Measurements from ENCODE around the gene SLC30A1.
"Not testable (repeated sequence)": the region's sequence is repeated elsewhere in the genome, so short reads cannot be mapped to it uniquely, and the experiment has no call there.

SLC30A1 gene

DNA sequence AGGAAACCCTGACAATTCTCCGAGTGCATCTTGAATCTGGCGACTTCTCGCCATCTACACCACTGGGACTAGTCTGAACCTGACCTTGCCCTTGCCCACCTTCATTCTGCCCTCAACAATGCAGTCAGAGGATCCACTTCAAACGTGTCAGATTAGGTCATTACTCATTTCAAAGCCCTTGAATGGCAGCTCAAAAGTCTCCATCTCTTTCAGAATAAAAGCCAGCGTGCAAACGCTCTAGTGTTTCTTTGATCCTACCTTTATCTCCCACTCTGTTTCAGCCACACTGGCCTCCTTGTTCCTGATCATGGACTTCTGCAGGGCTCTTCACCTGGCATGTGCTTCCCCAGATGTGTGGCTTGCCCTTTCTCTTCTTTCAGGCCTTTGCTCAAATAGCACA is 31.3 kb downstream of the SLC30A1 start:
- DNase-seq: no peak

DNA sequence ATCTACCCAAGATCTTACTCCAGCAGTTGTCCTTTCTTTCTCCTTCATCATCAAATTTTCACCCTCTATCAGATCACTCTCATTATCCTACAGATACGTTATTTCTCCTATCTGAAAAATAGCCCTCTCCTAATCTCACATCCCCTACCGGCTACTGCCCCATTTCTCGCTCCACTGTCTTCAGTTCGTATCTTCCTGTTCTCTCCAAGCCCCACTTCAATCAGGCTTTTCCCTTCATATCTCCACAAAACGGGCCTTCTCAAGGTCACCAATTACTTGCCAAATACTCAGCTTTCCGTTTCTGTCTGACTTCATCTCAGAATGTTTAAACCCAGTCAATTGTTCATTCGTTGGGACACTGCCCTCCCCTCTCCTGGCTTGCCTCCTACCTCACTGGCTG is 32.4 kb downstream of the SLC30A1 start:
- DNase-seq: no peak

DNA sequence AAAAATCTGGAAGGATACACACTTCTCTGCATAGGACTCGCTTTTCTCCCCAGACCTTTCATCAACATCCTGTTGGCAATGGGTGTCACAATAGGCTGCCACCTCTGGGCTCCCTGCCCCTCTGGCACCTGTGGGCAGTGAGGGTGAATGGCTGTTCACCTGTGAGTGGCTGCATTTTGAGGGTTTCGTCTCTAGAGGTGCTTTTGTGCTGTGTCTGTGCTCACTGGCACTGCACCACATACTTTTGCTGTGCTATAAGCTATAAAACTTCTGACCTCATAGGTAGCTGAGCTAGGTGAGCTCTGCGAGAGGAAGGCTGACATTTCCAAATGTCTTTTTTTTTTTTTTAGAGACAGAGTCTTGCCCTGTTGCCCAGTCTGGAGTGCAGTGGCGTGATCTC is 35.9 kb downstream of the SLC30A1 start:
- DNase-seq: no peak

DNA sequence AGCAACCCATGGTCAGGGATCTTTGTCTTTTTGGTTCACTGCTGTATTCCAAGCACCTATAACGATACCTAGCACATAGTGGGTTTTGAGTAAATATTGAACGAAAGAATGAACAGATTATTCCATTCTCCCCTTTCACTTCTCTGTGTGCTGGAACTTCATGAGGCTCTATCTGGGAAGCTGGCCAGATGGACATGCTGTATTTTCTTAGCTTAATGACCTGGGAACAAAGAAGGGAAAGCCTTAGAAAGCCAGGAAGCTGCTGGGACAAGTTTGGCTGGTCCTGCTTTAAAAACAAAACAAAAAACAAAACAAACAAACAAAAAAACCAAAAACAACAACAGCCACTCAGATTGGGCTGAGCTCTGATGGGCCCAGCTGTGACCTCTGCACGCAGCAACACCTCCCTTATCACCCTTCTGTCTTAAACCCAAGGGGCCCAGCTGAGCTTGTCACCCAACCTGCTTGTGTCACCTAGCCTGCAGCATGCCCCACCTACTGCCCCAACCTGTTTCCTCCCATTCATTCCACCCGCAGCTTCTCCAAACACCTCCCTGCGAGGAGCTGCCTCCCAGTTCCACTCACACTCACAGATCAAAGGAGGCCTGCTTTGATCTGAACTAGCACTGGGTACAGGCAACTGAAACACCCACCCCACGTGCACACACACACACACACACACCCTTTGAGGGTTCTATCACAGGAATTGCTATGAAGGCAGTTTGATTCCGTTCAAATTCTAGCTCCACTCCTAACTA is 37.1 kb downstream of the SLC30A1 start:
- DNase-seq: no peak

DNA sequence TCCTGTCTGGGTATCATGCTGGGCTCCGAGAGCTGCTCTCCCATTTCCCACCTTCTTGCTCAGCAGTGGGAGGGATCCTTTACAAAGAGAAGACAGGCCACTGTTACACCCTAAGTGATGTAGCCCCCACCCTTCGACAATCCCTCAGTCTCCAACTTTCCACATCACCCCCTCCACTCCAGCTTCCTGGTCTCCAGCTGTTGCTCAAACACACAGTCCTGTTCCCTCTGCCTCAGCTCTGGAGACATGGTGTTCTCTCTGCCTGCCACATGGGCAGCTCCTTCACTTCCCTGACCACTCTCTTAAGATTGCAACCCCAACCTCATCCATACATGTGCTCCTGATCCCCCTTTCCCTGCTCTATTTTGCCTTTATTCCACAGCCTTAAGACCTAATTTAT is 37.7 kb downstream of the SLC30A1 start:
- DNase-seq: no peak

DNA sequence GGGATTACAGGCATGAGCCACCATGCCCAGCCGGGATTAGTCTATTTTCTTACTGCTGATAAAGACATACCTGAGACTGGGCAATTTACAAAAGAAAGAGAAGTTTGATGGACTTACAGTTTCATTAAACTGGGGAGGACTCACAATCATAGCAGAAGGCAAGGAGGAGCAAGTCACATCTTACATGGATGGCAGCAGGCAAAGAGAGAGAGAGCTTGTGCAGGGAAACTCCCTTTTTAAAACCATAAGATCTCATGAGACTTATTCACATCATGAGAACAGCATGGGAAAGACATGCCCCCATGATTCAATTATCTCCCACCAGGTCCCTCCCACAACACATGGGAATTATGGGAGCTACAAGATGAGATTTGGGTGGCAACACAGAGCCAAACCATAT is 38.1 kb downstream of the SLC30A1 start:
- not testable (repeated sequence) for DNase-seq

DNA sequence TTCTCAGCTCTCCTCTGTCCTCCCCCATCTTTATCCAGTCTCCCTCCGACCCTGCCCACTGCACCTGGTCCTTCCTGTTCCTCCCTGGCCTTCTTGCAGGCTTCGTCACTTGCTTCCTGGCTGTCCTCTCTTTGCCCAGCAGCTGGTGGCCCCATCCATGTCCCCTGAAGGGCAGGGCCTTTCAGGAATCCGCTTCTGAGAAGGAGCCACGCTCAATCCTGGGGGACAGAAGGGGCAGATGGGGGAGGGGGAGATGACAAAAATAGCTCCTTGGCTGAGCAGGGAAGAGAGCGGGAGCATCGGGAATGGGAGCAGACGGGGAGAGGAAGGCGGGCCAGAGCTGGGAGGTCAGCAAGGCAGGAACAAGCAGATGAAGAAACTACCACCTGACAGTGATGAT is 40.7 kb downstream of the SLC30A1 start:
- no peak for DNase-seq

DNA sequence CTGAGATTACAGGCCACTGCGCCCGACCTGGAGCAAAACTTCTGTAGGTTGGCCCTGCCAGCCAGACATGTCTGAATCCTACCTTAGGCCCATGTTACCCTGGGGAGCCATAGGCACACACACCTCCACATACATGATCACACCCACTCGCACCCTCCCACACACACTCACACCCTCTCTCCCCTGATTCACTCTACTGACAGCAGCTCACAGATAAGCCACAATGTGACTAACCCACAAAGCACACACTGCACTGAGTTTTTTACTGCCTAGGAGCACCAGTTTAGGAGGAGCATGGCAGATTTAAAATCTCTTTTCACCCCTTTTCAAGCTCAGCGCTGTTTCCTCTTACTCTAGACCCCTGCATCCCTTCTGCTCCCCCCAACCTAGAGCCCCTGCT is 41.7 kb downstream of the SLC30A1 start:
- no peak for DNase-seq

DNA sequence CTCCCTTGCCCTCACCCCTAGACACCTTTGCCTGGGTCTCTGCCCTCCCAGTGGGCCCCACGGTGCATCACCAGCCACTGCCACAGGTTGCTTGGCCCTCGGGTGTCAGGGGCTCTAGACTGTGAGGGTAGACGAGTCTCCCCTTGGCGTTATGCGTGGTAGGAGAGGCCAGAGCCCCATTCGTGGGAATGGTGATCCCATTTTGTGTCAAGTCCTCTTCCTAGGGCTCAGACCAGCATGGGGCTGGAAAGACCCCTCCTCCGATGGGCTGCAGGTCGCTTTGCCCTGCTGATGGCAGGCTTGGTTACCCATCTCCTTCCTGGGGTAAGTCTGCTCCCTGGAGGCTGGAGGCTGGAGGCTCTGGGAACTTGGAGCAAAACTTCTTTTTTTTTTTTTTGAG is 42.4 kb downstream of the SLC30A1 start:
- no peak for DNase-seq

DNA sequence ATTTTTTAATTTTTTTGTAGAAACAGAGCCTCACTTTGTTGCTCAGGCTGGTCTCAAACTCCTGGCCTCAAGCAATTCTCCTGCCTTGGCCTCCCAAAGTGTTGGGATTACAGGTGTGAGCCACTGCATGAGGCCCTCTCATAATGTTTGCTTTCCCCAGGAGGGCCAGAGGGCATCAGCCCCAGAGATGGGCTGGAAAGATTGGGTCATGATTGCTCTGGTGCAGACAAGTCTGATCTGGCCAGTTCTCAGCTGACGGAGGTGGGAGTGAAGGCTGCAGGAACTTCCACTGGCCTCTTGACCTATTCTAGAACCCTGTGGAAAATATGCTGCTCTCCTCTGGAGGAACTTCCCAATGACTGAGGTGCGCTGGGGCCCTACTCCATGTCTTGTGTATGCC is 43.6 kb downstream of the SLC30A1 start:
- no peak for DNase-seq

DNA sequence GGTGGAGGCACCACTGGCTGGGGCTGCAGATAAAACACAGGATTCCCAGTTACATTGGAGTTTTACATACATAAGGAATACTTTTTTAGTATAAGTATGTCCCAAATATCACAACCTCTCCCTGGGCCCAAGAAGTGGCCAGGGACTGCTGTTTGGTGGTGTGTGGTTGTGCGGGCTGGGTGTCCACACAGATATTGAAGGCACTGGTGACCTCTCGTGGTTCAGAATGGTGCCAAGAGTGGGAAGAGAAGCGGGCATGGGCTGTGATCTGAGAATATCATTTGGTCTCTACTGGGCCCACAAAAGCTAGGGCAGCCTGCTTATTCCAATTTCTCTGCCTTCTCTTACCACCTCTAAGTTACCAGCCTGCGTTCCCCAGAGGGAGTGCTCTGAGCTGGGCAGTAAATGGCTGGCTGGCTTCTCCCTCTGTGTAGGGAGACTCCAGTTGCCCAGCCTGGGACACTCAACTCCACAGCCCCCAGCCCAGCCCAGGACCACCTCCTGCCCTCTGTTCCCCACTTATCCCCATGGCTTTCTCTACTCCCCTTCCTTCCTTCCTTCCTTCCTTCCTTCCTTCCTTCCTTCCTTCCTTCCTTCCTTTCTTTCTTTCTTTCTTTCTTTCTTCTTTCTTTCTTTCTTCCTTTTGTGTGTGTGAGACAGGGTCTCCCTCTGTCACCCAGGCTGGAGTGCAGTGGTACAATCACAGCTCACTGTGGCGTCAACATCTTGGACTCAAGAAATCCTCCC is 44.2 kb downstream of the SLC30A1 start:
- DNase-seq: no peak

DNA sequence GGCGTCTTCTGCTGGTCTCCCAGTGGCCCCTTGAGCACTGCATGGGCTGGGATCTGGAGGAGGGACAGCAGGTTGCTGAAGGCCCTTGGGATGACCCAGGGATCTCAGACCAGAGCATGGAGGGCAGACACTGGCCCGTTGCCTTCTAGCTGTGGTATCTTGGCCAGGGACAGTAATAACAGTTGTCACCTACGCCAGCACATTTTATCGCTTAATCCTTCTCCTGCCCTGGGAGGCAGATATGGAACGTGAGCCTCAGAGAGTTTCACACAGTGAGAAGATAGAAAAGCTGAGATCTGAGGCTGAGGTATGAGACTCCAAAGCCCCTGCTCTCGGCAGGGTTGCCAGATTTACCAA is 46.9 kb downstream of the SLC30A1 start:
- no peak for DNase-seq

DNA sequence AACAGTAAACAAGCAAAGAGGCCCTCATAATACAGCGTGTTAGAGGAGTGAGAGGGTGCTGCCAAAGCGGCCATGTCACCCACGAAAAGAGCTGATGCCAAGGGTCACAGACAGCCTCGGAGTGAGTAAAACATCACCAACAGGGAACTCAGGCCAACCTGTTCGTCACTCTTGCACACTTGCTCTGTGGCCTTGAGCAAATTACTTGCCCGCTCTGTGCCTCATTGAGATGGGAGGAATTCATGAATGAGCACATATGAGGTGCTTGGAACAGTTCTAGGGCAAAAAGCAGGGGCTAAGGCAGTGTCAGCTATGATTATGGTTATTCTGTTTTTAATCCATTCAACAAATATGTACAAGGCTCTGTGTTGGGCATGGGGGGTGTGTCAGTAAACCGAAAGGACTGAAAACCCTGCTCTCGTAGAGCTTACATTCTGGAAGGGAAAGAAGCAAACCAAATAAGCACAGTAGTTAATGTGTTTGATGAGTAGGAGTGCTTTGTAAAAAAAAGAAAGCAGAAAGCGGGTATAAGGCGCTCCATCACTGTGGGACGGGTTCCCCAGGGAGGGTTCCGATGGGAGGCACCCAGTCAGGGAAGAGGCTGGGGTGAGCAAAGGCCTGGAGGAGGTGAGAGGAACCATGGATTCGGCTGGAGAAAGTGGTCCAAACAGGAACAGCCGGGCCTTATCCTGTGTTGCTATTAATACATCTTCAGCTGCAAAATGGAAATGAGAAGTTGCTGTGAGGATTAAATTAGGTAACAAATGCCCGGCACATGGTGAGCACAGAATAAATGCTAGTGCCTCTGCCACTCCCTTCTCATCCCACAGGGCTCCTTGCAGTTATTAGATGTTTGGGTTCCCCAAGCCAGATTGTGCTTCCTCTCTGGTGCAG is 47.5 kb downstream of the SLC30A1 start:
- no peak for DNase-seq

DNA sequence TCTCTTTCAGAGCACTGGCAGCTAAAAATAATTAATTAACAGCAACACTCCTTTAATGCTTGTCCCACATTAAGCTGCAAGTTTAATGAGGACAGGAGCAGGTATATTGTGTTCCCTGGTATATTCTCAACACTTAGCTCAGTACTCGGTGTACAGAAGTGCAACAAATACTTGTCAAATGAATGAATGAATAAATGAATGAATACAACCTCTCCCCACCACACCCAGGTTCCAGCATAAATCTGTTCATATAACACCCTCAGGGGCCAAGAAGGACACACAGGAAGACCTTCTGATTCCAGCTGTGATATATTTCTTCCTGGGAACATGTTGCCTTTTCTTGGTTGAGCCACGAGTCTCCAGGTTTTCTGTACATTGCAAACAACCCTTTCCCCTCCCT is 48.9 kb downstream of the SLC30A1 start:
- DNase-seq: no peak

DNA sequence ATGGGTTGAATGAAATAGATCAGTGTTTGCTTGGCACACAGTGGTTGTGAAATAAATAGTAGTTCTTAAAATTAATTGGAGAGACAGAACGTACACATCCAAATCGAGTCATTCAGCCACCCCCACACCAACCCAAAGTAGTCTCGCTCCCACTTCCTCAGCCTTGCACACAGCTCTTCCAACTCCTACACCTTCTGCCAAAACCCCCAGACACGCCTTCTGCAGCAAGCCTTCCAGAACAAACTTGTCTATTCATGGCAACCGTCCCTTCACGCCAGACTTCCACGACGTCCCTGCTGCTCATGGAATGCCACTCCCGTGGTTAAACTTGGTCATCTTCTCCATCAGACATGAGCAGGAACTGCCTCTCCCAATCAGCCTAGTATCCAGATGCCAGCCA is 49.5 kb downstream of the SLC30A1 start:
- DNase-seq: no peak

DNA sequence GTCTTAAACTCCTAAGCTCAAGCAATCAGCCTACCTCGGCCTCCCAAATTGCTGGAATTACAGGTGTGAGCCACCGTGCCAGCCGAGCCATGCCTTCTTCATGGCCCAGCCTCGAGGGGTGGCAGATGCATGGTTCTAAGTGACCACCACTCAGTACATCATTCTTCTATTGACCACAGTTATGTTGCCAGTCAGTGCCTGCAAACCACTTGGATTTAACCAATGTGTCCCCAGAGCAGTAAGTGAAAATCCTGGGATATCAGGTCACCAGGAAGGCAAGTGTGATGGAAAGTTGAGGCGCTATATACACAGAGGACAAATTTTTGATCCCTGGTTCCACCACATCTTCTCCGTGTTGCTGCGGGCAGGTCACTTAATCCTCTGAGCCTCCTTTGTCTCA is 50.0 kb downstream of the SLC30A1 start:
- no peak for DNase-seq

DNA sequence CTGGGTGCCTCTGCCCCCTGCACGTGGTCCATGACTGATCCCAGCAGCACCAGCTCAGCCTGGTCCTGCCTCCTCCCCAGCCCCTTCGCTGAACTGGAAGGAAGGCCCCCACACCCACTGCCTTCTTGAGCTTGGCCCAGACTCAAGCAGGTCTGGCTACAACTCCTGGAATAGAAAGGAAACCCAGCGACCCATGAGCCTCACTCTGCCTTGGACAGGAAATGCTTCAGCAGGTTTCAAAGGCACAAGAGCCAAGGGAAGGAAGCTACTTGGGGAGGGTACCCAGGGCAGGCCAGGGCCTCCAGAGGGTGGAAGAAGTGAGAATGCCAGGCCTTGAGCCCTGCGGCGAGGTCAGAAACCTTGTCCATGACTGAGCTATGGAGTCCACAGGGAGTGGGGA is 51.1 kb downstream of the SLC30A1 start:
- no peak for DNase-seq

DNA sequence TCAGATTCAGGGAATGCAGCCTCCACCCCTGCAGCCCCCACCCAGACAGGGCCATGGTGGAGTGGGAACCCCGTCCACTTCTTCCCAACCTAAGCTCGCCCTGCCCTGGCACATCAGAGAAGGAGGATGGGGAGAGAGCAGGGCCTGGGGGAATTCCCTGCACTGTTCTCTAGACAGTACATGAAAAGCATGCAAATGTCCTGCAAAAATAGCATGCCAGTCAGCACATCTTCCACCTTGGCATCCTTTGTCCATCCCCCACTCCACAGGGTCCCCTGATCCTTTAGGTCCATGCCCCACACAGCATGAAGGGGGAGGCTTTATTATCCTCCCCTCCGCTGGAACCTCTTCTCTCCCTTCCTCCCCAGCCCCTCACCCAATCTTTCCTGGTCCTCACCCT is 52.0 kb downstream of the SLC30A1 start:
- no peak for DNase-seq

DNA sequence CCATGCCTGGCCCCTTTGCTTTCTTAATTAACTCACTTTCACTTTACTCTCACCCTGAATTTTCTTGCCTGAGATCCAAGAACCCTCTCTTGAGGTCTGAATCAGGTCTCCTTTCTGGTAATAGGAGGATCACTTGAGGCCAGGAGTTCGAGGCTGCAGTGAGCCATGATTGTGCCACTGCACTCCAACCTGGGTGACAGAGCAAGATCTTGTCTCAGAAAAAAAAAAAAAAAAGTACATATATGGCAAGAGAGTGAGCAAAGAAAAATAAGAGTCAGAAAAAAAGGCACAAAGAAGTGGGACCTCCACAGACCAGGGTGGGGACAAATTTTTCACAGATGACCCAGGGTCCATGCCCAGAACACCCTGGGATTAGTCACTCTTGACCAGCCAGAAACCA is 52.9 kb downstream of the SLC30A1 start:
- DNase-seq: no peak

DNA sequence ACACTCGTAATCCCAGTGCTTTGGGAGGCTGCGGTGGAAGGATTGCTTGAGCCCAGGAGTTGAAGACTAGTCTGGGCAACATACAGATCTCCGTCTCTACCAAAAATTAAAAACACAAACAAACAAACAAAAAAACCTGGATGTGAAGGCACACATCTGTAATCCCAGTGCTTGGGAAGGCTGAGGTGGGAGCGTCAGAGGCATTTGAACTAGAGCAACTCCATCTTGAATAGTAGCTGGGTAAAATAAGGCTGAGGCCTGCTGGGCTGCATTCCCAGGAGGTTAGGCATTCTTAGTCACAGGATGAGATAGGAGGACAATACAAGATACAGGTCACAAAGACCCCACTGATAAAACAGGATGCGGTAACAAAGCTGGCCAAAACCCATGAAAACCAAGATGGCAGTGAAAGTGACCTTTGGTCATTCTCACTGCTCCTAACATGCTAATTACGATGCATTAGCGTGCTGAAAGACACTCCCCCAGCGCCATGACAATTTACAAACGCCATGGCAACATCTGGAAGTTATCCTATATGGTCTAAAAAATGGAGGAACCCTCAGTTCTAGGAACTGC is 53.8 kb downstream of the SLC30A1 start:
- DNase-seq: no peak

DNA sequence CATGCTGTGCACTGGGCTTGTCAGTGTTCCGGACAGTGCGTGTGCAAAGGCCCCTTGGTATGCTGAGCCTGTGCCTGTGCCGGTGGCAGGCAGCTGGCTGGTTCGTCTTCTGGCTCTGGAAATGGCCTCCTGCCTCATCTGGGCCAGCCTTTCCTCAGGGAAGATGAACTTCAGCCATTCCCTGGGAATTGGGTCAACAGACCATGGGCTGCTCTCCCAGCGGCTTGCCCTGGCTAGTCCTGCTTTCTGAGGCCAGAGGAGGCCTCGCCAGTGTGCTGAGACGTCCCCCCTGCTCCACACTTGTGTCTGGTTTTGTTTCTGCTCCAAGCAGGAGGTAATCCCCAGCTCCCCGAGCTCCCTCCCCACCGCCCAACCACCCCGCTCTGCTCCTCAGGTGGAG is 54.4 kb downstream of the SLC30A1 start:
- DNase-seq: no peak

DNA sequence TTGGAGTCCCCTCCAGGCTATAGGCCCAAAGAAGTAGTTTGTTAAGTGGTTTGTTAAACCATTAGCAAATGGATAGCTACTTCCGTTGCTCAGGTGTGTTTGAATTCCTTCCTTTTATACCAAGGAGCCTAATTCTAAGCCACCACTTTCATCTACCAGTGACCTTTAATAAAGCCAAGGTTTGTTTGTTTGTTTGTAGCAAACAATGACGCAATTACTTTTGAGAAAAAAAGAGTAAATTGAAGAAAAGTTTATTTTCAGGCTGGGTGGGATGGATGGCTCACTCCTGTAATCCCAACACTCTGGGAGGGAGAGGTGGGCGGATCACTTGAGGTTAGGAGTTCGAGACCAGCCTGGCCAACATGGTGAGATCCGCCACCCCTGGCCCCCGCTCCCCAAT is 56.2 kb downstream of the SLC30A1 start:
- no peak for DNase-seq
